SIG-M5 treated with dmso at 0.1 percent for 504 hours (cell line): ENCODE measurements around the gene MRPL36.
"Not testable (repeated sequence)": the region's sequence is repeated elsewhere in the genome, so short reads cannot be mapped to it uniquely, and the experiment has no call there.

Experiments
- DNase-seq: peaks from one replicate; lab custom pipeline; 2025; ENCODE audit not compliant: unreplicated experiment; lab: John Stamatoyannopoulos, UW

MRPL36 gene

DNA sequence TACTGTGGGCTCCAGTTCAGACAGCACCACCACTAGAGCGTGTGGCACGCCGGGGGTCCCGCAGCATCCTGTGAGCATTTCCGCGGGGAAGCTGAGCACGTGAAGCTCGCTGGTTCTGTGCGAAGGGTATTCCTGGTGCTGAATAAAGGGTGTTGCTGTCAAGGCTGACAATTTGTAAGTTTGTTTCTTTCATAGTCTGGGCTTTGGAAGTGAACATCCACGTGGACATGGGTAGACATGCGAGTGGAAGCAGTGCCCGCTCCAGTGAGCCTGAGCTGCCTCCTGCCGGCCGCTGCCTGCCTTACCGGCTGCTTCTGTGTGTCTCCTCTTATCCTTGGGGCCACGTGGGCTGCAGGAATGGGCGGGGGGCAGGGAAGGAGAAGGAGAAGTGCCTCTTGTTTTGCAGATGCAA, 16.2 kb upstream of the MRPL36 start:
- DNase-seq: no peak

DNA sequence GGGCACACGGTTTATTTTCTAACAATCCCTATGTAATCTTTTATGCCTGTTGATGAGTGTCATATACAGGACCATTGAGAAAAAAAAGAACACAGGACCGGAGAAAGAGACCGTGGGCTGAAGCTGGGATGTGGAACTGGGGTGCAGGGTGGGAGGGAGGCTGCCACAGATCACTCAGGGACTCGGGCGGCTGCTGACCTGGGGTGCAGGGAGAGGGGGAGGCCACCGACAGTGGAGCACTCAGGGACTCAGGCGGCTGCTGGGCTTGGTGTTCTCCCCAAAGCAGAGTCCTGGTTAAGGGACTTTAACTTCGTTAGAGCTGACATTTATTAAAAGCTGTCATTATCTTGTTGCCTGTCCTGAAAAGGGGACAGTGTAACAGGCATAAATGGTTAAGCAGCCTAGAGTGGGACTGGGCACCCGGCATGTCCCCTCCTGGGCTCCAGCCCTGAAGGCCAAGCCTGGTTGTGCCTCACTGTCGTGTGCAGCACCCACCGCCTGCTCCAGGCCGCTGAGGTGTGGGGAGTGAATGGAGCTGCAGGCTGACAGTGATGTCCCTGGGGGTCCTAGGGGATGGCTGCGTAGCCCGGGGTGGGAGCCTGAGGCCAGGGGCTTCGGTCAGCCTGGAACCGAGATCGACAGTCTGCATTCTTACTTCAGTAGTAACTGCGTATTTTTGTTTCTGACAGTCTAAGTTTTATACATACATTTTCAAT, 15.6 kb upstream of the MRPL36 start:
- no peak for DNase-seq

DNA sequence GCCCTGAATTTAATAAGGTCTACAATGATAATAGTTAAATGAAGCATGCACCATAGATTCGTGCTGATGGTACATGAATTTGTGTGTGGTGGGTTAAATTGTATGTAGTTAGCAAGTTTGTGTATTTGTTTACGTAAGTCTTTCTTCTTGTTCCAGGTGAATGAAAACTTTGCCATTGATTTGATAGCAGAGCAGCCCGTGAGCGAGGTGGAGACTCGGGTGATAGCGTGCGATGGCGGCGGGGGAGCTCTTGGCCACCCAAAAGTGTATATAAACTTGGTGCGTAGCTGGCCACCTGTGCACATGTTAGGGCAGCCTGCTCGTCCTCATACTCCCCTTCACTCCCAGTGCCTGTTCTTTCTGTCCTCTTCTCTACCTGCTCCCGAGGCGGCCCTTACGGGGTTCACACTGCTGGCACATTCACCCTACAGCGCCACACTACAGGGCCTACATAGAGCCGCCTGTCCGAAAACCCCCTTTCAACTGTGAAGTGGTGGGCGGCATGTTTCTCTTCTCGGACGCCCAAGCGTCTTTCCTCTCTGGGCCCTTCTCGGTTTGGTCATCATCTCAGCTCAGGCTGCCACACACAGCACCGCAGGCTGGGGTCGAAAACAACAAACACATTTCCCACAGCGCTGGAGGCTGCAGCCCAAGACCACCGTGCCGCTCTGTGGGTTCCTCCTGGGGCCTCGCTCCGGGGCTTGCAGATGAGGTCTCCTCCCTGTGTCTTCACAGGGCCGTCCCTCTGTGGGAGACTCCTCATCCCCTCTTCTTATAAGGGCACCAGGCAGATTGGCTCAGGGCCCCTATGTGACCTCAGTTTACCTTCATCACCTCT, 14.8 kb upstream of the MRPL36 start:
- no peak for DNase-seq

DNA sequence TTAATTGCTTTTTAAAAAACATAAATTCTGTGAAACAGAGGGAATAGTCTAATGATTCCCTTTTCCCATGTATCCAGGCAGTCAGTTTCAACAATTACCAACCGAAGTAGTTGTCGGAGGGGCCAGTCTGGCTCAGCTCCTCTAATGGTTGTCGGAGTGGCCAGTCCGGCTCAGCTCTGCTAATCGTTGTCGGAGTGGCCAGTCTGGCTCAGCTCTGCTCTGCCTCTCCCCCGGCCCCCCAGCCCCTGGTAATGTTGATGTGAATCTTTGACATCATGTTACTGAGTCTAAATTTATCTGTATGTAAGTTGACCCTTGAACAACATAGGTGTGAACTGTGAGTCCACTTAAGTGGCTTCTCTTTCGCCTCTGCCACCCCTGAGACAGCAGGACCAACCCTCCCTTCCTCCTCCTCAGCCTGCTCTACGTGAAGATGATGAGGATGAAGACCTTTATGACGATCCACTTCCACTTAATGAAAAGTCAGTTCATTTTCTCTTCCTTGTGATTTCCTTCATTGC, 11.0 kb upstream of the MRPL36 start:
- no peak for DNase-seq

DNA sequence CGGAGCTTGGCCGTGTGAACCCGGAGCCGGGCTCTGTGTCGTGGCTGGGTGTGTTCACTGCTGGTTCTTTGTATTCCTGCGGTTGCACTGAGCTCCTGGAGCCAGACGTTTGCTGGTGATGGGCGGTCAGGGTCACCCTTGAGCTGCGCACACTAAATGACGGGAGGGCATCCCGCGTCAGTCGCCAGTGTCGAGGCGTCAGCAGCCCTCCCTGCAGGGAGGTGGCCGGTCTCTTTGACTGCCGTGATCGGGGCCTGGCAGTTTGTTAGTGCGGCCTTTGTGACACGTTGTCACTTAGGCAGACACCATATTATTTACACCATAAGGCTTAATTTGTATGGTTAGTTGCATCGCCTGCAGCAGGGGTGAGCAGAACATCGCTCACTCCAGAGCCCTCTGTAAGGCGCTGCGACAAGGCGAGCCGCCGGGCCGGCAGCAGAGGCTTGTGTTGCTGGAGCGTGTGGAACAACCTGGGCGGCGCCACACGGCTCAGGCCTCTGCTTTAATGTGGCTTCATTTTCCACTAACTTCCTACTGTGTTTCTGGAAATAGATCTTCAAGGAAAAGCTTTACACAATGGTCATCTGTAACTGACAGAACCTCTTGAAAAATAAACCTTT, 9.9 kb upstream of the MRPL36 start:
- DNase-seq: no peak

DNA sequence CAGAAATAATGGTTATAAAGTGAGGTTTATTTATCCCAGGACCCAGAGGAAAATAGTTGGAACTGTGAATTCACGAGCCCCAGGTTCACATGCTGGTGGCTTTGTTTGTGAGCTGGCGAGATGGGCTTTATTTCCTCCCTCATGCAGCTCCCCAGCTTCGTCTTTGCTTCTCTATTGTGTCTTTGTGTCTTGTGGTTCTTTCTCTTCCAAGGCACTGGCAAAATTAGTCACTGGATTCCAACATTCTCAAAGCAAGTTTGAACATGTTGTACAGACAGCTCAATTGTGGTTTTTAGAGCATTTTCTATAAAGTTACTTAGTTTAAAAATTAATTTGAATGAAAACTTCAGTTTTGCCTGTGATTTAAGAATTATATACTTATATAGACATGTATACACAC, 8.8 kb upstream of the MRPL36 start:
- no peak for DNase-seq

DNA sequence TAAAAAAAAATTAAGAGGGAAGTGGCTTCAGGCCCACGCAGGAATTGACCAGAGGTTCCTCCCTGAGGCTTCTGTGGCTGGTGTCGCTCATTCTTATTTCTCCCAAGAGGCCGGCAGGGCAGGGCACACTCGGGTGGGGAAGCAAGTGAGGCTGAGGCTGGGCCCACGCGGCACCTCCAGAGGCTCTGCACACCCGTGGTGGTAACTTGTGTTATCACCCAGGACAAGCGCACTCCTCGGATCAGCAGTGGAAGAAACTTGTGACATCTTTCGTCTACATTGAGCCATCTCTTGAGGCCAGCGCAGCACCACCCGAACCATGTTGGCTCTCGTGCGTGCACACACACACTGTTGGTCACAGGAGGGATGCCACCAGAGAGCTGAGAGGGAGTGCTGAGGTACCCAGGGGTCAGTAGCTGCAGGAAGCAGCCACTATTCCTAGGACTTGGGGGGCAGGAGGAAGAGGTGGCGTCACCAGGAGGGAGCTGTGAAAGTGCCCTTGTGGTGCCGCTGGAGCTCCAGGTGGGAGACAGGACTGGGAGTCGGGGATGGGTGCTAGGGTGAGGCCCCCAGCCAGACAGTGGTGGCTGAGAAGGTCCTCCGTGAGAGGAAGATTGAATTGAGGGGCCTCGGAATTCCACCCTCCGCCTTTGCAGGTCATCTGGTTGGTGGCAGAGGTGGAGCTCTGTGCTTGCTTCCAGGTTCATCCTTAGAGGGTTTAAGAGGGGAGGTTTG, 8.0 kb upstream of the MRPL36 start:
- no peak for DNase-seq

DNA sequence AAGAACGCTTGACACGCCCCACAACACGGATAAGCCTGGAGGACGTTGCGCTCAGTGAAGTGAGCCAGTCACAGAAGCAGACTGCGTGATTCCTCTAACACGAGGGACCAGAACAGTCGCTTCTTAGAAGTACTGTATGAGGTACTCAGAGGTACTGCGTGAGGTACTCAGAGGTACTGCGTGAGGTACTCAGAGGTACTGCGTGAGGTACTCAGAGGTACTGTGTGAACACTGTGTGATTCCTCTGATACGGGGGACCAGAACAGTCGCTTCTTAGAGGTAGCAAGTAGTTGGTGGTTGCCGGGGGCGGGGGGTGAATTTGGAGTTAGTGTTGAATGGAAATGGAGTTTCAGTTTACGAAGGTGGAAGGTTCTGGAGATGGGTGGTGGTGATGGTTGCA, 7.3 kb upstream of the MRPL36 start:
- DNase-seq: no peak

DNA sequence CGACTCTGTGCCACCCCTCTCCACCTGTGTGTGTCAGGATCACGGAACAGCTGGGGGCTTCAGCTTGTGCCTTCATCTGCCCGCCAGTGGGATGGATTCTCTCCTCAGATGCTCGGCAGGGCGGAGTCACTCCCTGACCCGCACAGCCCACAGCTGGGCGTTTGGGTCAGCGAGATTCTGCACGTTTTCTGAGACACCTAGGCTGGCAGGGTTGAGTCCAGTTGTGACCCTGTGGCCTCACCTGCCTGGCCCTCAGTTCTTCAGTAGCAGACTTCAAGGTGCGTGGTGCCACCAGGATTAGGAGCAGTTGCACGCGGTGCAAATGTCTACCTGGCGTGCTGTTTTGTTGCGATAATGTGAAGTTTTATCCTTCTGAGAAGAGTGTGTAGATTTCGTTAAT, 6.6 kb upstream of the MRPL36 start:
- no peak for DNase-seq

DNA sequence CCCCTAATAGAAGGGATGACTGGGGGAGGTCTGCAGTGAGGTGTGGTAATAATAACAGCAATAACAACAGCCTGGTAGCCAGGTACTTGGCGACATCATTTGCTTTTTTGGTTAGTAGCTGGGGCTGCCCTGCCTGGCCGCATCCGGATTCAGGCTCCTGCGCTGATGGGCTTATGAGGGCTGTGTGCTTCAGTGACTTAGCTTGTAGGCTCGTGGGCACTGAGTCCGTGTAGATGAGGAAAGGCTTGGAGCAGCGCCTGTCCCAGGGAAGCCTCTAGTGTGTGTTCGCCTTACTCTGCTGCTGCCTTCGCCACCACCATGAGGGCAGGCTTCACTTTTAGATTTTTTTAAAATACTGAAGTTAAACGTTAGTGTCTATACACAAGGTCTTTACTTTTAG, 6.1 kb upstream of the MRPL36 start:
- no peak for DNase-seq

DNA sequence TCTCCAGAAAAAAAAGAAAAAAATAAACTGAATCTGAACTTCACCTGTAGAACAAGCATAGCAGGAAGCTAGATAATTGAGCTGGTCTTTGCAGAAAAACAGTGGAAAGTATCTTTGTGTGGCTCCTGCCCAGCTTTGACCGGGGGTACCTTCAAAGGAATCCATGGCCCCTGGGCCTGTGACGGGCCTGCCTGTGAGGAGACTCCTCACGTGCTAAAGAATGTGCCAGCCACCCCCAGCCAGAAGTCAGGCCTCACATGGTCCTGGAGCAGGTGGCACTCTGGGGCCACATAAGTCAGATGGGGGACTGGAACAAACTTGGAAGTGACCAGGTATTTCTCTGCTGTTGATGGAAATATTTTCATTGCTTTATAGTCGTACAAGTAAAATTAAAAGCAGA, 5.7 kb upstream of the MRPL36 start:
- DNase-seq: no peak

DNA sequence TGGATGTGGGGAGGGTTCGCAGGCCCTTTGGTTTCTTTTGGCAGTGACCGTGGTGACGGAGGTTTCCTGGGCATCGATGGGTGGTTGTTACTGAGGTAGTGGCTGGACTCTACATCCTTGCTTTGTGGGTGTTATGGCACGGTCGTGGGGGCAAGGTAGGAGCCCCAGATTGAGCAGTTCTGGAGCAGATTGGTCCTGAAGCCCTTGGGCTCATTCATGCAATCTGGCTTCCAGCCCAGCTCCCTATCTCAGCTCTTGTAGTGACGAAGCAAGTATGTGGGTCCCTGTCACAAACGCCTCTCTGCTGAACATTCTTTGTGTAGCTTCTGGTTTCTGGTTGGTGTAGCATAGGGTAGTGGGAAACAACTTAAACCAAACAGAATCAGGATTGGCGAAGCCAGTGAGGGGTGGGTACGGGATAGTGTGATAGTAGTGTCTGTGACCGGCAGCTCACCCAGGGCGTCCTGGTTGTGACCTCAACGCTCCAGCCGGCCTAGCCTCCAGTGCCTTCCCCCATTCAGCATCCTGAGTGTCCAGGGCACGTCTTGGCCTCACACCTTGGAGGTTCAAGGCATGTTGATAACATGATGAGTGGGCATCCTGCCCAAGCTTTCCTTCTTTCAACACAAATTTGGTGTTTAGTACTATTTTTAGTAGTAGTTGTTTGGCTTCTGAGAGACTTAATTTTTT, 4.5 kb upstream of the MRPL36 start:
- DNase-seq: no peak

DNA sequence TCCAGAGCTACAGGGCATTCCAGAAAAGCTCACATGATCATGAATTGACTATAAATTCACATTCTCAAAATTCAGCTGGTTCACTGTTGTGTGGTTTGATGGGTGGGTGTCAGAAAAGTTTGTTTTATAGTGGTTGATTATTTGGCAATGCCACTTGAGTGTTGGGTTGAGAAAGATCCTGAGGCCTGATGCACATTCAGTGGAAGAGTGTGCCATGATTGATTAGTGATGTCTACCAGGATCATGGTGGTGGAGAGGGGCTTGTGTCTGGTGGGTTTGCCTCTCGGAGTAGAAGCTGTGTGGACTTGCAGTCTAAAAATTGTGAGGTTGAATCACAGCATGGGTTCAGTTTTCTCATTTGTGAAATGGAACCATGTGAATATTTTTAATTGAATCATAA, 3.6 kb upstream of the MRPL36 start:
- no peak for DNase-seq

DNA sequence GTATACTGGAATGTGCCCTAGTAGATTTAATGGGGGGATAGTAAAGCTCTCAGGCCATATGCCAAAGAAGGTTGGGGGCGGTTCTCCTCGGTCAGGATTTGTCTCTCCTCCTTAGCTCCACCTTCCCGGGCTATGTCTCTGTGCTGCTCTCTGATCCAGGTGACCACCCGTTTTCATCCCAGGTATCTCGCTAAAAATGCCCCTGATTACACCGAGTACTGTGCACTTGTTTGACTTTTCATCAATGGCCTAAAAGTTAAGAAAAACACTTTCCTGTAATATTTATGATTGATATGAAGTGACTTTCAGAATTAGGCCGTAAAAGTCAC, 2.3 kb upstream of the MRPL36 start:
- no peak for DNase-seq

DNA sequence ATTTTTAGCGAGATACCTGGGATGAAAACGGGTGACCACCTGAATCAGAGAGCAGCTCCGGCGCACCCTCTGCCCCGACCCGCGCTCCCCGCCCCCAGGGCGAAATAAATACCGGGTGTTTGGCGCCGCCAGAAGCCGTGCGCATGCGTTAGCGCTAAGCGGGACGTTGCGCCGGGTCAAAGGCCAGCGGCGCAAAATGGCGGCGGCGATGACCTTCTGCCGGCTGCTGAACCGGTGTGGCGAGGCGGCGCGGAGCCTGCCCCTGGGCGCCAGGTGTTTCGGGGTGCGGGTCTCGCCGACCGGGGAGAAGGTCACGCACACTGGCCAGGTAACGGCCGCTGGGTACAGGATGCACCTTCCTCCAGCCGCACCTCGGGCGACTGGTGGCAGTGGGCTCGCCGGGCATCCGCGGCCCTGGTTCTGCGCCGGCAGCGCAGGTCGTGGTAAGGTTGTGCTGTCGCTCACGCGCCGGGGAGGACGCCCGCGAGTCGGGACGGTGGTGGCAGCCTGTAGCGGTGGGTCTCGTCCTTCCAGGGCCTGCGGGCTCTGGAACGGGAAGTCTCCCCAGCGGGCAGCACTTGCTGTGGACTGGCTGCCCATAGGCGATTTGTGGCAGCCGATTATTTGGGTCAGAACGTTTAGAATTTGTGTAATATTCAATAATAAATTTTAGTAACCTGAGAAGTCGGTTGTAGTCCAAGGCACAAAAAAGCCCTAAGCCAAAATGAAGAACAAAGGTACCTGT, 1.8 kb upstream of the MRPL36 start, which contains the start of gene NDUFS6:
TSS of gene NDUFS6 (plus strand) at position 186 of the 745 bp plus-strand sequence. CDS start at position 197, 11 bp downstream.
- DNase-seq: peak; percentile 65

DNA sequence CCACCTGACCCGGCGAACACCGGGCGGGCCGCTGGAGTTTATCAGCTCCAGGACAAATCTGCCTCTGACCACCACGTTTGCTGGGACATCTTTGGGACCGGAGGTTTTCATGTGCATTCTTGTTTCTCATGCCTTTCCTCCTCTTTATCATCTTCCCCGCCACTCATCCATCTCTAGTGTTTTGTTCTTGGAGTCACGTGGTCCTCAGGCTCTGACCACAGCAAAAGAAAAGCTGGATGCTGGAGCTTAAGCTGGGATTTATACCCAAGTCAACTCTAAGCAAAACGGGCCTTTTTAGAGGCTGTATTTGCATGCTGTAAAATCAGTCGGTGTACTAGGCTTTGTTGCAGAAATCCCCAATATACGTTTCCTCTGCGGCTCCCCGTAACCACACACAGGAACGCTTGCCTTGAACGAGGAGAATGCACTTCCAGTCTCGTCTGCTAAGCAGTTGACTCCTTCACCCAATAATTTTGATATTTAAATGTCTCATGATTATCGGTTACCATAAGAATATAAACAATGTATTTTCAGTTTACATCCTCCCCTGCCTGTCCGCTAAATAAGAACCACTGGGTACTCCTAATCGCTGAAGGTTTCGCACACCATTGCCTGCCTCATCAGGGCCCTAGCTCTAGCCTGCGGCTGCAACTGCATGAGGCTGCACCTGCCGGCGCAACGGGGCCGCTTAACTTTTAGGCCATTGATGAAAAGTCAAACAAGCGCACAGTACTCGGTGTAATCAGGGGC, 1.0 kb upstream of the MRPL36 start:
- peak; percentile 65 for DNase-seq

DNA sequence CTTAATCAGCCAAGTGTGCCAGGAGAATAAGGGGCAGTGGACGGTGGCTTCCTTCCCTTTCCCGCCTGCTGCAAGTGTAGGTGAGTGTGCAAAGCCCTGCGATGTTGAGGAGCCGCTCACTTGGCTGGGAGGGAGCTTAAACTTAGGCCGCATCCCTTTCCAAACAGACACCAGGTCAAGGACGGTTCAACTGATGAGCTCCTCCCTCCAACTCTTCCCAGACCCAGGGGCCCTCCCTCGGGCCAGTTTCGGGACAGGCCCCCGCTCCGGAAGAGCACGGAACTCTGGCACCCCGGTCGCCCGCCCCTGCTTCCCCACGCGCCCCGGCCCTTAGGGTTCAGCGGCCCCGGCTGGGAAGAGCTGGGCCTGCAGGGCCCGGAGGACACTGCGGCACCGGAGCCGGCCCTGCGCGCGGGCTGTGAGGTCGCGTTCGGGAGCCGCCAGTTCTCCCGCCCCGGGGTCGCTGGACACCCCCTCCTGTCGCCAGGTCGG, 481 bp downstream of the MRPL36 start:
- DNase-seq: no peak

DNA sequence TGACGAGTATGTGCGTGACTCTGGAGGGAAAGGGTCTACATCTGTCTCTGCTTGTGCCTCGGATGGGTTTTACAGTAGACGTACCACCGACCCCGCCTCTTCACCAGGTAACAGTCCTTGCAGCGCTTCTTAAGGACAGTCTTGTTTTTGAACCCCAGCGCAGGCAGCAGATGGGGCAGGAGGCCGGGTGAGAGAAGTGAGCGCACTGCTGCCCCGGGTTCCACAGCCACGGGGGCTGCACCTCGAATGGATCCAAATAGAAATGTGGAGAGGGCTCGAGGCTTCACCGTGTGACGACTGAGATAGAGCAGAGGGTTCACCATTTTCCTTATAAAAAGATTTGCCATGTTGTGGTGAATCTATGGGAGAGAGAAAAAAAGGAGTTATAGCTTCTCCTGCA, 1.0 kb downstream of the MRPL36 start:
- not testable (repeated sequence) for DNase-seq

DNA sequence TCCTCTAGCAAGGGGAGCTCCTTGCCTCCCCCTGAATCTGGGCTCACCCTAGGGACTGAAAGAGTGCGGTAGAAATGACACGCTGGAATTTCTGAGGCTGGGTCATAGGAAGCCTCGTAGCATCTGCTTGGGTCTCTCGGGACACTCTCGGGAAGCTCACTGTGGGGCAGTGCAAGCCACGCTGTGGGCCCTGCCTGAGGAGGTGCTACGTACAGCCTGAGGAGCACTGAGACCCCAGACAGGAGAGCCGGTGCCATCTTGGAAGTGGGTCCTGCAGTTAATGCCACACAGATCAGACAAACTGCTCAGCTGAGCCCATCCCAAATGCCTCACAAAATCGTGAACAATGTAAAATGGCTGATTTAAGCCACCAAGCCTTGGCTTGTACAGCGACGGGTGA, 1.8 kb downstream of the MRPL36 start:
- DNase-seq: no peak
